OCI-LY7 (cell line): ENCODE data around the gene TUB. TPM values are rescaled to one million over a fixed set of nuclear protein-coding genes. Genes with fewer than 3 reads are reported as not detected.

Source experiments
- BruUV-seq: library from RNA; stranded (reverse); fragments of 400-500 nt; replicated peaks from 2 replicates; lab custom pipeline; 2021; lab: Mats Ljungman, UMichigan
- CTCF ChIA-PET: fragments of 300-600 bp; sonication (Branson Sonifier 250); formaldehyde crosslinking; loops from one replicate; lab custom pipeline; 2022; ENCODE audit warnings: antibody characterized with exemption; ENCODE audit not compliant: unreplicated experiment; lab: Charles Lee
- POLR2A ChIA-PET: fragments of 300-600 bp; sonication (Branson Sonifier 250); formaldehyde crosslinking; loops from one replicate; lab custom pipeline; 2022; ENCODE audit warnings: antibody characterized with exemption; lab: Charles Lee
- DNase-seq: peaks from one replicate; pipeline ENCODE4 v3.0.0-alpha.2; 2015; ENCODE audit warnings: low spot score
- H2AFZ ChIP-seq: fragments of 200-600 bp; sonication (generic), shearing (Covaris generic); 2 replicates; pipeline ENCODE4 v1.6.1; 2014; ENCODE audit warnings: mild to moderate bottlenecking, antibody characterized with exemption, low read length, moderate library complexity
- H3K27ac ChIP-seq: fragments of 200-600 bp; sonication (generic); 2 replicates; pipeline ENCODE4 v1.5.1; 2014; ENCODE audit warnings: mixed run types, low read depth, mild to moderate bottlenecking, moderate library complexity, low read length, inconsistent platforms; ENCODE audit not compliant: poor library complexity, severe bottlenecking
- H3K36me3 ChIP-seq: fragments of 200-600 bp; sonication (generic); 2 replicates; pipeline ENCODE4 v1.6.1; 2014; ENCODE audit warnings: mild to moderate bottlenecking, antibody characterized with exemption, low read length, moderate library complexity, mixed read lengths; ENCODE audit not compliant: insufficient read depth
- H3K4me1 ChIP-seq: fragments of 200-600 bp; sonication (generic); 2 replicates; pipeline ENCODE4 v1.5.1; 2014; ENCODE audit warnings: mild to moderate bottlenecking, low read length; ENCODE audit not compliant: insufficient read depth, poor library complexity, severe bottlenecking
- H3K4me2 ChIP-seq: fragments of 200-600 bp; sonication (generic); 2 replicates; pipeline ENCODE4 v1.6.1; 2014; ENCODE audit warnings: mild to moderate bottlenecking, low read length
- H3K4me3 ChIP-seq: fragments of 200-600 bp; sonication (generic); 2 replicates; pipeline ENCODE4 v1.5.1; 2014; ENCODE audit warnings: mild to moderate bottlenecking, low read depth, low read length; ENCODE audit not compliant: poor library complexity, severe bottlenecking
- H3K79me2 ChIP-seq: fragments of 200-600 bp; sonication (generic); 2 replicates; pipeline ENCODE4 v1.6.1; 2016; ENCODE audit warnings: low read depth, mild to moderate bottlenecking, low read length, moderate library complexity, mixed read lengths; ENCODE audit not compliant: insufficient read depth
- H3K9me2 ChIP-seq: fragments of 200-600 bp; sonication (generic); 2 replicates; pipeline ENCODE4 v1.6.1; 2016; ENCODE audit warnings: mild to moderate bottlenecking, low read length, mixed read lengths; ENCODE audit not compliant: insufficient read depth
- H3K9me3 ChIP-seq: fragments of 200-600 bp; sonication (generic); 2 replicates; pipeline ENCODE4 v1.6.1; 2014; ENCODE audit warnings: mild to moderate bottlenecking, mixed run types, low read length, mixed read lengths
- H4K20me1 ChIP-seq: fragments of 200-600 bp; sonication (generic); 2 replicates; pipeline ENCODE4 v1.6.1; 2014; ENCODE audit warnings: mild to moderate bottlenecking, antibody characterized with exemption, low read length, moderate library complexity, mixed read lengths; ENCODE audit not compliant: insufficient read depth
- EZH2phosphoT487 ChIP-seq: fragments of 200-600 bp; sonication (generic); IDR thresholded peaks from 2 replicates; pipeline ENCODE4 v1.6.1; 2018; ENCODE audit warnings: low read depth, borderline replicate concordance, mild to moderate bottlenecking, mixed run types, antibody characterized with exemption, low read length, moderate library complexity, mixed read lengths
- intact Hi-C: fragments of 100-400 bp; cut with micrococcal nuclease; formaldehyde crosslinking; loops from one replicate; pipeline ENCODE4 v1.10.0; 2022; ENCODE audit not compliant: unreplicated experiment
- total RNA-seq, 2 experiments: library from RNA; depleted of rRNA in 1 of 2; stranded (reverse); fragments of >200 nt in 1 of 2; shearing (Covaris generic) in 1 of 2; gene quantifications; 2 replicates each; pipeline ENCODE4 v1.2.3, GENCODE V29; 2014 to 2022
- TF ChIP-seq, protein P1 (sequence below): fragments of 200-600 bp; sonication (generic); conservative IDR thresholded peaks from 2 replicates; pipeline ENCODE4 v1.5.1; 2014; ENCODE audit warnings: mild to moderate bottlenecking, antibody characterized with exemption, low read length, moderate library complexity, mixed read lengths

The TUB gene
- total RNA-seq, 2 experiments from 2014 or later = not detected

DNA sequence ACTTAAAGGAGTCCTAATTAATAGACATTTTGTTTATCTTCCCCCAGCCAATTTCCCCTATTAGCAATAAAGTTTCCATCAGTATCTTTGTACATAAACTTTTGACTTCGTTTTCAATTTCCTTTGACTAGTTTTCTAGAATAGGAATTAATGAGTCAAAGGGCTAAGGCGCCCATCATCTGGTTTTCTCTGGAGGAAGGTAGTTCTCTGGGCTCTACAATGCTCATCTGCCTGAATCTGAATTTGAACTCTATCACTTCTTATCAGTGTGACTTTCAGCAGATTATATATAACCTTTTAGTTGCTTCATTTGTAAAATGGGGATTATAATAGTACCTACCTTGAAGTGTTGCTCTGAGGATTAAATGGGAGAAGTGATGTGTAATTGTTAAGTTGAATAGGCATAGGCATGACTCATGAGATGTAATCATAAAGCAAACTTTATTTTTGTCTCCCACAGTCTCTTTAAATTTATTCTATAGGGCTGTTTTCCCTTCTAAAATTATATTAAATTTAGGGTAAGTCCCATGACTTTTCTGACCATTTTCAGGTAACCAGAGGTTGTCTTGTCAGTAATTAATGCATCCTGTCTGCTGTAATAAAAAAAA, 5.8 kb upstream of the TUB start:
- Histone ChIP-seq H3K4me2 (no peak overlapping the region), H3K36me3 (no peaks in the 10 kb centered on the region), H3K9me2 (no peaks in the 10 kb centered on the region), H3K4me1 (peaks cover 5% of the 10 kb centered on the region), H4K20me1 (no peaks in the 10 kb centered on the region), H3K9me3 (no peaks in the 10 kb centered on the region), H2AFZ (no peak overlapping the region), H3K27ac (no peak overlapping the region), H3K4me3 (no peak overlapping the region), H3K79me2 (no peaks in the 10 kb centered on the region)
- ChIA-PET POLR2A (no interaction called here), CTCF (no interaction called here)
- no TSS peak for BruUV-seq
- intact Hi-C loops = no loop called here
- DNase-seq = no peak
- TF ChIP-seq EZH2phosphoT487 = no peak
- TF ChIP-seq, protein P1, sequence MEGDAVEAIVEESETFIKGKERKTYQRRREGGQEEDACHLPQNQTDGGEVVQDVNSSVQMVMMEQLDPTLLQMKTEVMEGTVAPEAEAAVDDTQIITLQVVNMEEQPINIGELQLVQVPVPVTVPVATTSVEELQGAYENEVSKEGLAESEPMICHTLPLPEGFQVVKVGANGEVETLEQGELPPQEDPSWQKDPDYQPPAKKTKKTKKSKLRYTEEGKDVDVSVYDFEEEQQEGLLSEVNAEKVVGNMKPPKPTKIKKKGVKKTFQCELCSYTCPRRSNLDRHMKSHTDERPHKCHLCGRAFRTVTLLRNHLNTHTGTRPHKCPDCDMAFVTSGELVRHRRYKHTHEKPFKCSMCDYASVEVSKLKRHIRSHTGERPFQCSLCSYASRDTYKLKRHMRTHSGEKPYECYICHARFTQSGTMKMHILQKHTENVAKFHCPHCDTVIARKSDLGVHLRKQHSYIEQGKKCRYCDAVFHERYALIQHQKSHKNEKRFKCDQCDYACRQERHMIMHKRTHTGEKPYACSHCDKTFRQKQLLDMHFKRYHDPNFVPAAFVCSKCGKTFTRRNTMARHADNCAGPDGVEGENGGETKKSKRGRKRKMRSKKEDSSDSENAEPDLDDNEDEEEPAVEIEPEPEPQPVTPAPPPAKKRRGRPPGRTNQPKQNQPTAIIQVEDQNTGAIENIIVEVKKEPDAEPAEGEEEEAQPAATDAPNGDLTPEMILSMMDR = no peak

DNA sequence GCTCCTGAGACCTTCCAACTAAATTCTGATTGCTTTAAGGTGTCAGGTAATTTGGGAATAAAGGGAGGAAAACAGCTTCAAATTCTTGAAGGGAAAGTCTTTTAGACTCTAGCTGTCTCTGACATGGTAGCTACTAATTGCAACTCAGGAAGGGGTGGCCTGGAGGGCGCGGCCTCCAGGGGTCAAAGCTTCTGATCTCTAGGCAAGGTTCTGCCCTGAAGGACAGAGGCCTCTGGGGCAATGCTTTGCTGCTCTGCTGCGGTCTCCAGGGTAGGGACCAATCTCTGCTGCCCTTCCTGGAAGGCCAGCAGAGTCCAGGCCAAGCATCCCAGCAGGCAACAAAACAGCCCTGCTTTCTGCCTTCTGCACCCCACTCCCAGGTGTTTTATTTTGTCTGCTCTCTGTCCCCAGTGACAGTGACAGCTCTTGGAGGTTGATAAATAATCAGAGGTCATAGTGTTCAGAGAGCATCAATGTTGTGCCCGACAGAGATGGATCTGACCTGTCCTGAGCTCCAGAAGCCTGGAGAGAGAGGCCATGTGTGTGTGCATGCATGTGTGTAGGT, 1.8 kb upstream of the TUB start:
- Histone ChIP-seq H3K27ac (no peak overlapping the region), H3K9me2 (no peaks in the 10 kb centered on the region), H4K20me1 (no peaks in the 10 kb centered on the region), H3K9me3 (no peaks in the 10 kb centered on the region), H3K79me2 (no peaks in the 10 kb centered on the region), H3K36me3 (no peaks in the 10 kb centered on the region), H2AFZ (no peak overlapping the region), H3K4me2 (no peak overlapping the region), H3K4me3 (no peak overlapping the region), H3K4me1 (no peaks in the 10 kb centered on the region)
- no peak for TF ChIP-seq EZH2phosphoT487
- TF ChIP-seq, protein P1 = no peak
- no peak for DNase-seq
- ChIA-PET POLR2A (interaction anchor here (0.6 to 1.1 kb wide), 3 partner anchors 11 to 988 kb away, joined by 3 to 5 read pairs (median 3); no protein-coding TSS in a partner anchor), CTCF (no interaction called here)
- no TSS peak for BruUV-seq
- intact Hi-C loops = no loop called here

DNA sequence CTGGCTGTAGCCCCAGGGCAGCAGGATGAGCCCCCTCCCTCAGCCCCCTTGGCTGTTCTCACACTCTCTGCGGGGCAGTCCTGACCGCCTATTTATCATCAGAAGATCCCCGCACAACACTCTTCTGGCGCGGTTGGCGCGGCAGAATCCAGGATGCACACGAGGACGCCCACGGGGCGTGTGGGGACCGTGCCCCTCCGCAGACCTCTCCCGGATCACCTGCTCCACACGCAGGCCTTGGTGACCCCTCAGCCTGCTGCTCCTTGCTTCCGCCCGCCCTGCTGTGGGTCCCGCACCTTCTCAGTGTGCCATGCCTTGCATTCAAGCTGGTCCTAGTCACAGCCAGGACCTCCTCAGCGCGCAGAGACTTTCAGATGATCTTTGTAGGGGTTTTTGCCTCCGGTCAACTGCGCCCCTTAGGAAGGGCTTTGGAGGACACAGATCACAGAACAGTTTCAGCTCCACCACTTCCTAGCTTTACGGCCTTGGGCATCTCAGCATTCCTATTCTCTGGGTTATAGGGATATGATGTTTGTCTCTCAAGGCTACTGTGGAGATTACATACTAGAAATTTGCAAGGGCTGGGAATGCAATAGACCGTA, 841 bp upstream of the TUB start:
- Histone ChIP-seq H3K4me2 (no peak overlapping the region), H3K27ac (no peak overlapping the region), H2AFZ (no peak overlapping the region), H3K4me3 (no peak overlapping the region), H3K79me2 (no peaks in the 10 kb centered on the region), H4K20me1 (no peaks in the 10 kb centered on the region), H3K9me2 (no peaks in the 10 kb centered on the region), H3K4me1 (no peaks in the 10 kb centered on the region), H3K36me3 (no peaks in the 10 kb centered on the region), H3K9me3 (no peaks in the 10 kb centered on the region)
- TF ChIP-seq, protein P1 = no peak
- TF ChIP-seq EZH2phosphoT487 = no peak
- ChIA-PET CTCF (no interaction called here), POLR2A (interaction anchor here (0.6 kb wide), 1 partner anchor 987 kb away, joined by 3 read pairs; no protein-coding TSS in a partner anchor)
- no peak for DNase-seq
- BruUV-seq = no TSS peak
- intact Hi-C loops = no loop called here
